HepG2 (cell line): Measurements from ENCODE around the gene BAIAP2L1. TPM values are rescaled to one million over a fixed set of nuclear protein-coding genes. Genes with fewer than 3 reads are reported as not detected.

ENCODE experiments used
- CEBPB ChIP-seq: IDR thresholded peaks from 2 replicates; pipeline ENCODE4 v1.6.1; 2011; ENCODE audit warnings: low read depth, low read length, improper control_type of control experiment, borderline replicate concordance
- KIAA2018 ChIP-seq: sonication (generic); formaldehyde crosslinking; IDR thresholded peaks from 2 replicates; pipeline ENCODE4 v1.5.0; 2020; ENCODE audit warnings: mild to moderate bottlenecking, missing genetic modification reagents, borderline replicate concordance
- NCOA2 ChIP-seq: sonication (generic); formaldehyde crosslinking; IDR thresholded peaks from 2 replicates; pipeline ENCODE4 v1.8.0; 2022; ENCODE audit warnings: inconsistent platforms
- PATZ1 ChIP-seq: sonication (generic); formaldehyde crosslinking; IDR thresholded peaks from 2 replicates; pipeline ENCODE4 v1.4.0; 2020; ENCODE audit warnings: missing genetic modification reagents
- PAXIP1 ChIP-seq: sonication (generic); formaldehyde crosslinking; conservative IDR thresholded peaks from 2 replicates; pipeline ENCODE4 v1.4.0; 2020; ENCODE audit warnings: mild to moderate bottlenecking, missing genetic modification reagents, moderate library complexity
- ZNF256 ChIP-seq: sonication (generic); formaldehyde crosslinking; conservative IDR thresholded peaks from 2 replicates; pipeline ENCODE4 v1.4.0; 2020; ENCODE audit warnings: missing genetic modification reagents
- ZNF362 ChIP-seq: sonication (generic); formaldehyde crosslinking; IDR thresholded peaks from 2 replicates; pipeline ENCODE4 v1.4.0; 2020; ENCODE audit warnings: missing genetic modification reagents, mild to moderate bottlenecking, borderline replicate concordance
- ZNF557 ChIP-seq: sonication (generic); formaldehyde crosslinking; IDR thresholded peaks from 2 replicates; pipeline ENCODE4 v1.4.0; 2020; ENCODE audit warnings: missing genetic modification reagents
- polyA plus RNA-seq, 8 experiments: library from polyadenylated mRNA; depleted of rRNA in 3 of 8; stranded (reverse) in 7 of 8; unstranded in 1 of 8; fragments of >200 nt; fragmentation: Illumina TruSeq in 4 of 8; extraction: Trizol in 4 of 8; gene quantifications; 2 replicates each; pipeline versions ENCODE4 v1.2.1 to v1.2.3, GENCODE V29; 2011 to 2016; ENCODE audit warnings: low read depth in 4 of 8, missing spikeins in 1 of 8, mixed read lengths in 1 of 8; ENCODE audit not compliant: insufficient read depth in 1 of 8
- total RNA-seq, 5 experiments: library from RNA; depleted of rRNA; stranded (reverse); fragments of >200 nt; fragmentation: Illumina TruSeq; extraction: Trizol; gene quantifications; 2 replicates each; pipeline ENCODE4 v1.2.3, GENCODE V29; 2016; ENCODE audit warnings: low read depth in 1 of 5
- TF ChIP-seq, protein P1 (sequence below): sonication (generic); formaldehyde crosslinking; IDR thresholded peaks from 2 replicates; pipeline ENCODE4 v1.4.0; 2020; ENCODE audit warnings: missing genetic modification reagents

BAIAP2L1 gene
- total and polyA plus RNA-seq, 2 of the 13 experiments (the other 11 are each of a cell fraction or from before 2014, with no cell fraction given), result 13.0 to 21.5 TPM

- TF ChIP-seq, protein P1, sequence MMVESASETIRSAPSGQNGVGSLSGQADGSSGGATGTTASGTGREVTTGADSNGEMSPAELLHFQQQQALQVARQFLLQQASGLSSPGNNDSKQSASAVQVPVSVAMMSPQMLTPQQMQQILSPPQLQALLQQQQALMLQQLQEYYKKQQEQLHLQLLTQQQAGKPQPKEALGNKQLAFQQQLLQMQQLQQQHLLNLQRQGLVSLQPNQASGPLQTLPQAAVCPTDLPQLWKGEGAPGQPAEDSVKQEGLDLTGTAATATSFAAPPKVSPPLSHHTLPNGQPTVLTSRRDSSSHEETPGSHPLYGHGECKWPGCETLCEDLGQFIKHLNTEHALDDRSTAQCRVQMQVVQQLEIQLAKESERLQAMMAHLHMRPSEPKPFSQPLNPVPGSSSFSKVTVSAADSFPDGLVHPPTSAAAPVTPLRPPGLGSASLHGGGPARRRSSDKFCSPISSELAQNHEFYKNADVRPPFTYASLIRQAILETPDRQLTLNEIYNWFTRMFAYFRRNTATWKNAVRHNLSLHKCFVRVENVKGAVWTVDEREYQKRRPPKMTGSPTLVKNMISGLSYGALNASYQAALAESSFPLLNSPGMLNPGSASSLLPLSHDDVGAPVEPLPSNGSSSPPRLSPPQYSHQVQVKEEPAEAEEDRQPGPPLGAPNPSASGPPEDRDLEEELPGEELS (CRISPR knock-in tag), result 0 out of 2 replicates have a peak, but pooled peaks have one; percentile 7
- TF ChIP-seq ZNF362 (CRISPR knock-in tag) (peak; percentile 61; the same call in 1 of the 2 replicates), CEBPB (peak; percentile 7; the same call in 1 of the 2 replicates), PAXIP1 (peak; percentile 55; the same call in 1 of the 2 replicates), NCOA2 (CRISPR knock-in tag) (peak; percentile 35; the same call in 1 of the 2 replicates), ZNF557 (no peak), ZNF256 (CRISPR knock-in tag) (no peak), PATZ1 (CRISPR knock-in tag) (0 out of 2 replicates have a peak, but pooled peaks have one; percentile 18), KIAA2018 (CRISPR knock-in tag) (no peak)
Measured at GRCh38 chr7:98276241-98276761, 124.6 kb downstream of the BAIAP2L1 start (continued).
